ENCODE measurements around the gene PPP1R37.
A peak's percentile ranks its signal among the peaks of the same experiment; 100 is the strongest.
"Not testable (repeated sequence)": the region's sequence is repeated elsewhere in the genome, so short reads cannot be mapped to it uniquely, and the experiment has no call there.

The PPP1R37 gene

GRCh38 chr19:45113628-45114027 lies 20.6 kb downstream of the PPP1R37 start:
- DNase-seq (ENCODE audit: low read depth in 2 of 2, low spot score in 1 of 2): no peak

GRCh38 chr19:45114116-45114515 lies 21.1 kb downstream of the PPP1R37 start:
- no peak for DNase-seq (ENCODE audit: low read depth in 2 of 2, low spot score in 1 of 2)

GRCh38 chr19:45115809-45116615 lies 23.0 kb downstream of the PPP1R37 start:
- DNase-seq (ENCODE audit: low read depth in 2 of 2, low spot score in 1 of 2): no peak

GRCh38 chr19:45117167-45117594 lies 24.2 kb downstream of the PPP1R37 start:
- no peak for DNase-seq (ENCODE audit: low read depth in 2 of 2, low spot score in 1 of 2)

- DNase-seq (ENCODE audit: low read depth in 2 of 2, low spot score in 1 of 2): no peak
Measured at GRCh38 chr19:45117671-45118070, 24.7 kb downstream of the PPP1R37 start.

GRCh38 chr19:45118106-45118505 lies 25.1 kb downstream of the PPP1R37 start:
- DNase-seq (ENCODE audit: low read depth in 2 of 2, low spot score in 1 of 2): no peak

- not testable (repeated sequence) for DNase-seq (ENCODE audit: low read depth in 2 of 2, low spot score in 1 of 2)
Measured at GRCh38 chr19:45118591-45119355, 25.8 kb downstream of the PPP1R37 start.

- DNase-seq (ENCODE audit: low read depth in 2 of 2, low spot score in 1 of 2): no peak
Measured at GRCh38 chr19:45119582-45119981, 26.6 kb downstream of the PPP1R37 start.

- no peak for DNase-seq (ENCODE audit: low read depth in 2 of 2, low spot score in 1 of 2)
Measured at GRCh38 chr19:45121827-45122345, 28.9 kb downstream of the PPP1R37 start.

- no peak for DNase-seq (ENCODE audit: low read depth in 2 of 2, low spot score in 1 of 2)
Measured at GRCh38 chr19:45122832-45123231, 29.9 kb downstream of the PPP1R37 start.

GRCh38 chr19:45123440-45123850 lies 30.5 kb downstream of the PPP1R37 start:
- no peak for DNase-seq (ENCODE audit: low read depth in 2 of 2, low spot score in 1 of 2)

GRCh38 chr19:45124021-45124420 lies 31.0 kb downstream of the PPP1R37 start:
- DNase-seq (ENCODE audit: low read depth in 2 of 2, low spot score in 1 of 2): no peak

GRCh38 chr19:45125360-45125759 lies 32.4 kb downstream of the PPP1R37 start:
- DNase-seq (ENCODE audit: low read depth in 2 of 2, low spot score in 1 of 2): no peak

- DNase-seq (ENCODE audit: low read depth in 2 of 2, low spot score in 1 of 2): peak; percentile 14 to 33
Measured at GRCh38 chr19:45125975-45126493, 33.1 kb downstream of the PPP1R37 start.

- no peak for DNase-seq (ENCODE audit: low read depth in 2 of 2, low spot score in 1 of 2)
Measured at GRCh38 chr19:45126654-45127053, 33.7 kb downstream of the PPP1R37 start.

GRCh38 chr19:45128146-45128545 lies 35.2 kb downstream of the PPP1R37 start:
- no peak for DNase-seq (ENCODE audit: low read depth in 2 of 2, low spot score in 1 of 2)

GRCh38 chr19:45128806-45129205 lies 35.8 kb downstream of the PPP1R37 start:
- no peak for DNase-seq (ENCODE audit: low read depth in 2 of 2, low spot score in 1 of 2)

- no peak for DNase-seq (ENCODE audit: low read depth in 2 of 2, low spot score in 1 of 2)
Measured at GRCh38 chr19:45130236-45130635, 37.3 kb downstream of the PPP1R37 start.

- DNase-seq (ENCODE audit: low read depth in 2 of 2, low spot score in 1 of 2): no peak
Measured at GRCh38 chr19:45130888-45131615, 38.1 kb downstream of the PPP1R37 start.

- no peak for DNase-seq (ENCODE audit: low read depth in 2 of 2, low spot score in 1 of 2)
Measured at GRCh38 chr19:45133661-45134060, 40.7 kb downstream of the PPP1R37 start.
